RWPE1 (cell line): ENCODE results near the gene S100A10.

Experiments
- CTCF ChIA-PET: fragments of 350-600 bp; sonication (Branson Sonifier 250); formaldehyde crosslinking; extraction: SDS; loops from one replicate; lab custom pipeline; 2021; lab: Yijun Ruan, JAX
- POLR2A ChIA-PET: fragments of 400-600 bp; formaldehyde crosslinking; extraction: SDS; loops from one replicate; lab custom pipeline; 2020; ENCODE audit warnings: antibody characterized with exemption; ENCODE audit not compliant: low non-redundant PET; lab: Yijun Ruan, JAX
- DNase-seq: peaks from one replicate; pipeline ENCODE4 v3.0.0; 2012; ENCODE audit warnings: low spot score
- H3K27ac ChIP-seq: fragments of 450-650 bp; 2 replicates; pipeline ENCODE4 v1.5.1; 2017
- TF ChIP-seq, protein P1 (sequence below): fragments of 450-650 bp; conservative IDR thresholded peaks from 2 replicates; pipeline ENCODE4 v1.5.1; 2017; ENCODE audit warnings: low read depth, mild to moderate bottlenecking

S100A10 gene

DNA sequence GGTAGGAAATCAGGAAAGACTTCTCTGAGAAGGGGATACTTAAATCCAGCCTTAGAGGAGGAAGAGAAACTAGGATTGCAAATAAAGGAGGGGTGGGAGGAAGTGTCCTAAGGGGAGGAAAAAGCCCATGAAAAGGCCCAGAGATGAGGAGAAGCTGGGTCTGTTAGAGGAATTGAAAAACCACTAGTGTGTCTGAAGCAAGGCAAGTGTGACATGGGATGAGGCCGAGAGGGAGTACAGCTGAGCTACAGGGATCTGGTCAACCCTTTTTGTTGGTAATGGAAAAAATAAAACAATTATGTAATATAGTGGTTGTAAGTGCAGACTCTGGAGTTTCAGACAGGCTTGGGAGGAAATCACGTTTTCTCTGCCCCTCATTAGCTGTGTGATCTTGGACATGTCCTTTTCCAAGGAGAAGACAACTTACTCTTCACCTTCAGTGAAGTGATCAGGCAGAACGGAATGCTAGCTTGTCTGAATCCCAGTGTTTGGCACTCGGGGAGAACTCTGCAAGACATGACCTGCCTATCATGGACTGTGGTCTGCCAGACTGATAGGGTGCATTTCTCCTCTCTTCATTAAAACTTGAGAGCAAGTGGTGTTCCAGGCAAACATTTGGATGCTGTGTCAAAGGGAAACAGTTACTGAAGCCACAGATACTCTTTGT, 7.4 kb upstream of the S100A10 start:
- TF ChIP-seq, protein P1, sequence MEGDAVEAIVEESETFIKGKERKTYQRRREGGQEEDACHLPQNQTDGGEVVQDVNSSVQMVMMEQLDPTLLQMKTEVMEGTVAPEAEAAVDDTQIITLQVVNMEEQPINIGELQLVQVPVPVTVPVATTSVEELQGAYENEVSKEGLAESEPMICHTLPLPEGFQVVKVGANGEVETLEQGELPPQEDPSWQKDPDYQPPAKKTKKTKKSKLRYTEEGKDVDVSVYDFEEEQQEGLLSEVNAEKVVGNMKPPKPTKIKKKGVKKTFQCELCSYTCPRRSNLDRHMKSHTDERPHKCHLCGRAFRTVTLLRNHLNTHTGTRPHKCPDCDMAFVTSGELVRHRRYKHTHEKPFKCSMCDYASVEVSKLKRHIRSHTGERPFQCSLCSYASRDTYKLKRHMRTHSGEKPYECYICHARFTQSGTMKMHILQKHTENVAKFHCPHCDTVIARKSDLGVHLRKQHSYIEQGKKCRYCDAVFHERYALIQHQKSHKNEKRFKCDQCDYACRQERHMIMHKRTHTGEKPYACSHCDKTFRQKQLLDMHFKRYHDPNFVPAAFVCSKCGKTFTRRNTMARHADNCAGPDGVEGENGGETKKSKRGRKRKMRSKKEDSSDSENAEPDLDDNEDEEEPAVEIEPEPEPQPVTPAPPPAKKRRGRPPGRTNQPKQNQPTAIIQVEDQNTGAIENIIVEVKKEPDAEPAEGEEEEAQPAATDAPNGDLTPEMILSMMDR = no peak
- peak overlapping the region; percentile 93 for H3K27ac ChIP-seq
- ChIA-PET CTCF (interaction anchor here (0.5 to 5.1 kb wide), 15 partner anchors 9 to 356 kb away, joined by 3 to 28 read pairs (median 4); no protein-coding TSS in a partner anchor), POLR2A (interaction anchor here (1.2 kb wide), 1 partner anchor 9 kb away, joined by 6 read pairs; no protein-coding TSS in a partner anchor)
- peak; percentile 68 for DNase-seq

DNA sequence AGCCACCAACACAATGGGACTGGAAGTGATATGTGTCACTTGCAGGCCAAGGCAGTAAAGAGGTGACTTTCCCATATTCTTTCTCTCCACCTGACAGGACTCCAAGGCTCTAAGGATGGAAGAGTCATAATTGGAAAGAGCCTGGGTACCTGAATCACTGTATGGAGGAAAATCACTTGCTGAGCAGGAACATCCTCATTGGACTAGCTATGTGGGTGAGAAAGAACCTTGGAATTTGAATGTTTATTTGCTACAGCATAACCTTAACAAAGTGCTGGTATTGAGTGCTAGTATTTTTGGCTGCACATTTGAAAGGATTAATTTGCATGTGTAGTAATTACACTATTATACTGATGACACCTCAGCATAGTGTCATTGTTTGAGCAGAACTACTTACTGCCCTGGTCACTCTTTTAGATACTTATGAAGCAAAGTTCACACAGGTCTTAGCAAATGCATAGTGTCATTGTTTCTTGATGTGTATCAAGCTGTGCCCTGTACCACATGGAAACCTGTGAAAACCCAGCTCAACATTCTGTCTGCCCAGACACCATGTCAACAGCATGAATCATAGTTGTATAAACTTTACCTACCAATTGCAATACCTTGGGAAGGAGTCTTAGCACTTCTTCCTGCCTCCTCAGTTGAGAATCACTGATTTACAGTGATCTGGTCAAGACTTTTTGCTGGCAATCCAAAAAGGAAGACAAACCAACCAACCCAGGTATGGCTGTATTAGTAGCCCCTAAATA, 5.1 kb upstream of the S100A10 start:
- H3K27ac ChIP-seq = no peak overlapping the region
- POLR2A ChIA-PET = no interaction called here
- DNase-seq = no peak
- CTCF ChIA-PET = interaction anchor here (1.0 to 5.1 kb wide), 3 partner anchors 31 to 63 kb away, joined by 3 to 28 read pairs (median 5); no protein-coding TSS in a partner anchor
- TF ChIP-seq, protein P1 = no peak

DNA sequence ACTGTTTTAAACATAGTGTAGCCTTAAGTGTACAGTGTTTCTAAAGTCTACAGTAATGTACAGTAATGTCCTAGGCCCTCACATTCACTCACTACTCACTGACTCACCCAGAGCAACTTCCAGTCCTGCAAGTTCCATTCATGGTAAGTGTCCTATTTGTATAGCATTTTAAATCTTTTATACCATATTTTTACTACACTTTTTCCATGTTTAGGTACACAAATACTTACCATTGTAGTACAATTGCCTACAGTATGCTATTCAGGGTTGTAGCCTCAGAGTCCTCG, 3.6 kb upstream of the S100A10 start:
- CTCF ChIA-PET = no interaction called here

DNA sequence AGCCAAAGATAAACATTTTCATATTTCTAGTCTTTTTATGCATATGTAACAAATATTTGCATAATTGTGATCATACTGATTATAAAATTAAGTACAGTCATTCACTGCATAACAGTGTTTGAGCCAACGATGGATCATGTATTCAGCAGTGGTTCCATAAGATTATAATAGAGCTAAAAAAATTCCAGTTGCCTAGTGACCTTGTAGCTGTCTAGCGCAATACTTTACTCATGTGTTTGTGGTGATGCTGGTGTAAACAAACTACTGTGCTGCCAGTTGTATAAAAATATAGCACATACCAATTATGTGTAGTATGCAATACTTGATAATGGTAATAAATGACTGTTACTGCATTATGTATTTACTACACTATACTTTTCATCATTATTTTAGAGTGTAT, 2.1 kb upstream of the S100A10 start:
- CTCF ChIA-PET = interaction anchor here (0.6 kb wide), 1 partner anchor 23 kb away, joined by 3 read pairs; no protein-coding TSS in a partner anchor
- POLR2A ChIA-PET = interaction anchor here (0.6 kb wide), 1 partner anchor 115 kb away, joined by 3 read pairs; no protein-coding TSS in a partner anchor
- TF ChIP-seq, protein P1 = no peak
- H3K27ac ChIP-seq = no peak overlapping the region
- DNase-seq = no peak

More for the DNA sequence above, 3.6 kb upstream of the S100A10 start:
- no peak for DNase-seq
- H3K27ac ChIP-seq = no peak overlapping the region
- POLR2A ChIA-PET = no interaction called here
- TF ChIP-seq, protein P1 = no peak

DNA sequence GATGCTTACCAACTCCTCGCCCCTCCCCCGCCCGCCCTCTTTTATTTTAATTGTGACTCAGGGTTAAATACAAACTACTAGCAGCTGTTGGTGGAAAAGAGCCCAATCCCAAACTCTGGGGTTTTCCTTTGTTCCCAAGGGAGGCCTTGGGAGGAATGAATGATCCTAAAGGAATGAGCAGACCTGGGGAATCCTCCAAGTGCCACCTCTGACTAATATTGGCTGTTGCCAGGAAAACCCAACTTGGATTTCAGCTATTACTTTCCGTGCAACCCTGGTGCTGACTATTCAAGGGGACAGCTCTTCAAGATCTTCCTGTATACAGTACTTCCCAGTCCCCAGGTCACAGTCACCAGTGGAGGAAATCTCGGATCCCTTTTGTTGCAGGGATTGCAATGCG, 1.3 kb upstream of the S100A10 start:
- TF ChIP-seq, protein P1 = no peak
- POLR2A ChIA-PET = interaction anchor here (0.6 kb wide), 1 partner anchor 19 kb away, joined by 4 read pairs; no protein-coding TSS in a partner anchor
- H3K27ac ChIP-seq = peak overlapping the region; percentile 100
- peak; percentile 84 for DNase-seq
- CTCF ChIA-PET = interaction anchor here (1.0 kb wide), 1 partner anchor 27 kb away, joined by 3 read pairs; no protein-coding TSS in a partner anchor

DNA sequence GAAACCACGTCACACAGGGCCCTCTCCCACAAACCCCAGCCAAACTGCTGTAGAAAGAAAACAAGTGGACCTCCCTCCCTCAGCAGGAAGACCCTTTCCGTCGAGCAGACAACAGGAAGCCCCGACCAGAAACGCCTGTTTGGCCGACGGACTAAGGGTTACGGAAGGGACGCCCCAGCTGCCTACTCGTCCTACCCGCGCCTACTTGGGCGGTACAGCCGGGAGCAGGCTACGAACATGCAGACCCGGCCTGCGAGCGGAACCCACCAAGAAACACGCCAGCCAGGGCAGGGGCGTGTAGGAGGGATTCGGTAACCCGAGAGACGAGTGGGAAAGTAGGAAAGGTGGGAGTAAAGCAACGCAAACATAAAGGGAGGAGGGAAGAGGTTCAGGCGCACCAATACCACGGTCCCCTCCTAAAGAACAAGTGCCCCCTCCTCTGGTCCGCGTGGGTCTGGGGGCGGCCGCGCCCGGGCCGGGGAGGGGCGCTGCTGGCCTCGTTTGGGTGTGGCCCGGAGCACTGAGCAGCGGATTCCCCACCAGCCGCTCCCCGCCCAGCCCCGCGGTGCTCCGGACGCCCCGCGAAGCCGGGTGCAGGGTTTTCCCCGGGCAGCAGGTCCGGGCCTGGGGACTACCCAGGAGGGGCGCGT, 450 bp downstream of the S100A10 start:
- no peak for DNase-seq
- ChIA-PET CTCF (interaction anchor here (0.6 to 1.9 kb wide), 5 partner anchors 10 to 86 kb away, joined by 3 to 7 read pairs (median 3); no protein-coding TSS in a partner anchor), POLR2A (interaction anchor here (0.6 to 1.2 kb wide), 2 partner anchors 8 to 1367 kb away, joined by 4 to 6 read pairs; no protein-coding TSS in a partner anchor)
- TF ChIP-seq, protein P1 = no peak
- peak overlapping the region; percentile 100 for H3K27ac ChIP-seq
